ENCODE measurements around the gene TBX20. TPM values are rescaled to one million over a fixed set of nuclear protein-coding genes. Genes with fewer than 3 reads are reported as not detected.
"Not testable (repeated sequence)": the region's sequence is repeated elsewhere in the genome, so short reads cannot be mapped to it uniquely, and the experiment has no call there.

The TBX20 gene
- total and polyA plus RNA-seq, 8 donors, result not detected

DNA sequence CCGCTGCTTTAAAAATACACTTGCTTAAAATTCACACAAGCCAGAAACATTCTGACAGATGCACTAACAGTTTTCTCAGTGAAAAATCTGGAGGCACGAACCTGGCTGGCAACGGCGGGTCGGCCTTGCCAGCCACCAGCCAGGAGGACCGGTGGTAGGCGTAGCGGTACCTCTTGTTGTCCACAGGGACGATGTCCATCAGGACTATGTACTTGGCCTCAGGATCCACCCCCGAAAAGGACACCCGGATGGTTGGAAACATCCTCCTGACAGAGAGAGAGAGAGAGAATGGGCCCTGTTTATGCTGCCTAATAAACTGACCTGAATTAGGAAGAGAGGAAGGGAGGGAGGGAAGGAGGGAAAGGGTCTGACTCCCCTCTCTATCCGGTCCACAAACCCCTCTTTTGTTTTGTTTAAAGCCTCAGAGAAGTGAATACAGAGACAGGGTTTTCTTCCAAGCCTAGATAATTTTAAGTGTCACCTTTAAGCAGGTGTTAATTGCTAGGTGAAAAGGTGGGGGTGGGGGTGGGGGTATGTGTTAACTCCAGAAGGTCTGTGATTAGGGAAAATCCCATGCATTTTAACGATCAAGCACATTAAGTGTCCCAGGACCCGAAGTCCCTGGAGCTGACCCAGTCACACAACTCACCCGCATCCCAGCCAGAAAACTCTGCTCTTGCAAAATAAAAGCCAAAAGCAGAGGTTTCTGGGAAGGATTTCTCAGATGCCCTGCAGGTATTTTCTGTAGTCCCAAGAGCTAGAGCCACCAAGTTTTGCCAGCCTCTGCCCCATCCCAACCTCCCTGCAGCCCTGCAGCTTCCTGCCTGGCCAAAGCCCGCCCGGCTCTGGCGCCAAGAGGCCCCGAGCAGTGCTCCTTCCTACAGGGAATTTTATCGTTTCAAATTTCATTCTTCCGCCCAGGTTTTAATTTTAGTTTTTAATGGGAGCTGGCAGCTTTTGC lies 5.0 kb downstream of the TBX20 start:
- Histone ChIP-seq H3K36me3 (no peaks in the 10 kb centered on the region), H3K27ac (no peak overlapping the region), H3K9me3 (peaks cover 0 to 8% (median 0%) of the 10 kb centered on the region in 4 donors), H3K4me3 (no peak overlapping the region), H3K27me3 (peaks cover 14 to 97% (median 64%) of the 10 kb centered on the region in 3 donors), H3K4me1 (peaks cover 7 to 16% (median 8%) of the 10 kb centered on the region in 4 donors)
- no peak for DNase-seq
- TF ChIP-seq POLR2AphosphoS5 (IDR thresholded peaks at IDR 0.05) (no peak), POLR2A (IDR thresholded peaks at IDR 0.05) (no peak)
- TF ChIP-seq, protein P1, sequence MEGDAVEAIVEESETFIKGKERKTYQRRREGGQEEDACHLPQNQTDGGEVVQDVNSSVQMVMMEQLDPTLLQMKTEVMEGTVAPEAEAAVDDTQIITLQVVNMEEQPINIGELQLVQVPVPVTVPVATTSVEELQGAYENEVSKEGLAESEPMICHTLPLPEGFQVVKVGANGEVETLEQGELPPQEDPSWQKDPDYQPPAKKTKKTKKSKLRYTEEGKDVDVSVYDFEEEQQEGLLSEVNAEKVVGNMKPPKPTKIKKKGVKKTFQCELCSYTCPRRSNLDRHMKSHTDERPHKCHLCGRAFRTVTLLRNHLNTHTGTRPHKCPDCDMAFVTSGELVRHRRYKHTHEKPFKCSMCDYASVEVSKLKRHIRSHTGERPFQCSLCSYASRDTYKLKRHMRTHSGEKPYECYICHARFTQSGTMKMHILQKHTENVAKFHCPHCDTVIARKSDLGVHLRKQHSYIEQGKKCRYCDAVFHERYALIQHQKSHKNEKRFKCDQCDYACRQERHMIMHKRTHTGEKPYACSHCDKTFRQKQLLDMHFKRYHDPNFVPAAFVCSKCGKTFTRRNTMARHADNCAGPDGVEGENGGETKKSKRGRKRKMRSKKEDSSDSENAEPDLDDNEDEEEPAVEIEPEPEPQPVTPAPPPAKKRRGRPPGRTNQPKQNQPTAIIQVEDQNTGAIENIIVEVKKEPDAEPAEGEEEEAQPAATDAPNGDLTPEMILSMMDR (IDR thresholded peaks at IDR 0.05), result no peak
- intact Hi-C loops (cut with DNase I; ENCODE audit: low total_unique reads), result no loop called here
- WGBS, 5 donors, result 10 to 20% (median 10%) methylated on average over 21 of the region's 21 CpGs

DNA sequence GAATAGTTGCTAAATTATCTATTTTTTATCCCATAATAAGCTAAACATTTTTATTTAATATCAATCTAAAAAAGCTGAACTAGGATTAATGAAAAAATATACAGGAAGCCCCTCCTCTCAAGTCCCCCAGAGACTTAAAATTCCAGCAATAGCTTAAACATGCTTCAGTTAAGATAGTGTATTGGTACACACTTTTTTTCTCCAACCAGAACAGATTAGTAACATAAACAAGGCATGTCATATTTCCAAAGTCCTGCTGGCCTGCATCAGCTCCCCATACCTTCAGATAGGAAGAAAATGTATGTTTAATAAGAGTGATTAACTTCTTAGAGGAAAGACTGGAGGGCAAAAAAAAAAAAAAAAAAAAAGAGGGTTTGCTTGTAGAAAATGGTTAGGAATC lies 7.1 kb downstream of the TBX20 start:
- Histone ChIP-seq H3K4me3 (no peak overlapping the region), H3K36me3 (no peaks in the 10 kb centered on the region), H3K9me3 (no peaks in the 10 kb centered on the region), H3K27ac (no peak overlapping the region), H3K27me3 (peaks cover 3 to 94% (median 48%) of the 10 kb centered on the region in 3 donors), H3K4me1 (peaks cover 0 to 6% (median 0%) of the 10 kb centered on the region in 4 donors)
- no peak for DNase-seq
- TF ChIP-seq POLR2AphosphoS5 (IDR thresholded peaks at IDR 0.05) (no peak), EP300 (IDR thresholded peaks at IDR 0.05) (no peak), POLR2A (IDR thresholded peaks at IDR 0.05) (no peak)
- TF ChIP-seq, protein P1 (IDR thresholded peaks at IDR 0.05), result no peak
- intact Hi-C loops (cut with DNase I; ENCODE audit: low total_unique reads), result no loop called here

DNA sequence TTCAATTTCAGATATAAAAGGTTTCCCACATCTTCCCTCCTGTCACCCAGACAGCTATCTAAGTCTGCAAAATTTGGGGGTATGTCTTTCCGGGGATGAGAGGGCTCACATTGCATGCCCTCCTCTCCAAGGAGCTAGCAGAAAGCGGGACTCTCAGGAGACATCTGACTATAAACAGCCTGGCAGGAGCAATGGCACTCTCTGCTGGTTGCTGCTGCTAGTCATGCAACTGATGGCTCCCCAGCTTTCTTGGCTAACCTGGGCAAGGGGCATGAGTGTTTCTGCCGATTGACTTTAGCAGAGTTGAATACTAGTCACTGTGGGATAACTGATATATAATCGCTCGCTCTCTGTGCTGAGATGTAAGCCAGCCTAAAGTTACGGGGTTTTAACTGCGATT lies 12.0 kb downstream of the TBX20 start:
- Histone ChIP-seq H3K27me3 (peaks cover 0 to 57% (median 15%) of the 10 kb centered on the region in 3 donors), H3K4me3 (no peak overlapping the region), H3K4me1 (no peaks in the 10 kb centered on the region), H3K27ac (no peak overlapping the region), H3K36me3 (no peaks in the 10 kb centered on the region), H3K9me3 (no peaks in the 10 kb centered on the region)
- DNase-seq, result peak in 1 of 2 donors; percentile 14
- WGBS, 5 donors, result 70 to 94% (median 79%) methylated on average over 7 of the region's 7 CpGs
- TF ChIP-seq, protein P1 (IDR thresholded peaks at IDR 0.05), result no peak
- TF ChIP-seq EP300 (IDR thresholded peaks at IDR 0.05) (no peak), POLR2A (IDR thresholded peaks at IDR 0.05) (no peak), POLR2AphosphoS5 (IDR thresholded peaks at IDR 0.05) (no peak)
- intact Hi-C loops (cut with DNase I; ENCODE audit: low total_unique reads), result no loop called here

DNA sequence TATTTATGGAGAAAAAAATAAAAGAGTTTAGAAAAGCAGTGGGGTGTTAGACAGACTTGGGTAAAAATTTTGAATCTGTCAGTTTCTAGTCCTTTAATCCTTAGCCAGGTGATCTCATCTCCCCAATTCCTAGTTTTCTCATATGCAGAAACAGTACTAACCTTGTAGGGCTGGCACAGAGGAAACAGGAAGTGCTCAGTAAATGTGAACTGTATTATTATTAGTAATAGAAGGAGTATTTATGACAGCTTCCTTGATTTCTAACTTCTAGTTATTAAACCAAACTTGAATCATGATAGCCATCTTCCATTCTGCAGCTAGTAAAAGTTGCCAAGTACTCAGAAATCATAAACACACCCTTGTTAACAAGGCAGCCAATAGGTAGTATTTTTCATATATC lies 12.5 kb downstream of the TBX20 start:
- Histone ChIP-seq H3K9me3 (no peaks in the 10 kb centered on the region), H3K4me1 (no peaks in the 10 kb centered on the region), H3K4me3 (no peak overlapping the region), H3K36me3 (no peaks in the 10 kb centered on the region), H3K27ac (no peak overlapping the region), H3K27me3 (peaks cover 0 to 52% (median 15%) of the 10 kb centered on the region in 3 donors)
- no peak for TF ChIP-seq POLR2A (IDR thresholded peaks at IDR 0.05)
- TF ChIP-seq, protein P1 (IDR thresholded peaks at IDR 0.05), result no peak
- no peak for TF ChIP-seq EP300 (IDR thresholded peaks at IDR 0.05)
- TF ChIP-seq POLR2AphosphoS5 (IDR thresholded peaks at IDR 0.05), result no peak
- intact Hi-C loops (cut with DNase I; ENCODE audit: low total_unique reads), result no loop called here
- no peak for DNase-seq

DNA sequence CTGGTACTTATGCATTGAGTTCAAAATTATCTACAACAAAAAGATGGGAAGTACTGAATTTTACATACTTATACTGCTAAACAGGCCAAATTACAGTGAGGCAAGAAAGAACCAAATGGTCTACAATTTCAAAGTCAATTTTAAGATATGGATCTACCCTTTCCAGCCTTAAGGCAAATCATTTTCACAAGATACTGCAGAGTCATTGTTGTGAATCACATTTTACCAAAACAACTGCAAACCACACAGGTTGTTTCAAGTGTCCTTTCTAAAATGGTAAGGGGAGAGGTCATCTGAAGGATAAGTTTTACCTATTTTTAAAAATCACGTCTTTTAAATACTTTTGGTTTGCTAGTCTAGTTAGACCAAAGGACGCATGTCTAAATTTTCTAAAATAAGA lies 12.9 kb downstream of the TBX20 start:
- H3K27ac ChIP-seq; H3K36me3 ChIP-seq; DNase-seq; H3K9me3 ChIP-seq; intact Hi-C loops (cut with DNase I; ENCODE audit: low total_unique reads); H3K4me1 ChIP-seq; H3K4me3 ChIP-seq: not testable (repeated sequence)
- peaks cover 0 to 48% (median 11%) of the 10 kb centered on the region in 3 donors for H3K27me3 ChIP-seq
- whole genome bisulfite sequencing, 5 donors, result 44 to 95% (median 66%) methylated on average over 2 of the region's 2 CpGs

DNA sequence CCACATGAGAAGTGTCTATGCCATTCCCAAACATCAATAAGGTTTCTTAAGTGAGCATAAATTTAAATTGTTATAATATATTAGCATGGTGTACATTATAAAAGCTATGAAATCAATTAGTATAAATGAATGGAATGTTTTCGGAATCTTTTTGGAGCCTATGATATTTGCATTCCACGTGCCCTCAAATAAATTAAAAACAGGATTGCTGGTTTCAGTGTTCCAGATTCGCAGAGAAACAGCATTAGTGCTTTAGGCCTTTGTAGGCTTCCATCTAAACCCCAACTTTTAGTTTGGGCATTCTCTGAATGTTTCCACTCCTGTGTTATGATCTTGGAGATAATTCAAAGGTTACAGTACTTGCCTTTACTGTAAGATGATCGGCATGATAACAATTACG lies 15.4 kb downstream of the TBX20 start:
- peaks cover 0 to 26% (median 5%) of the 10 kb centered on the region in 3 donors for H3K27me3 ChIP-seq
- WGBS, 5 donors, result 75 to 88% (median 85%) methylated on average over 5 of the region's 5 CpGs
- H3K4me1 ChIP-seq; DNase-seq; H3K4me3 ChIP-seq; H3K36me3 ChIP-seq; H3K9me3 ChIP-seq; H3K27ac ChIP-seq; intact Hi-C loops (cut with DNase I; ENCODE audit: low total_unique reads): not testable (repeated sequence)
